ENCODE results near the gene TEX2.

Gene TEX2

GRCh38 chr17:64131606-64132270 is 131.3 kb downstream of the TEX2 start:
- no peak for DNase-seq

GRCh38 chr17:64130559-64131001 is 132.5 kb downstream of the TEX2 start:
- DNase-seq, result peak in 2 of 6 experiments; percentile 49 to 66

GRCh38 chr17:64129765-64130558 is 133.1 kb downstream of the TEX2 start, which contains the start of gene ERN1:
Gene ERN1, minus strand, starts transcription at chr17:64130144. Its CDS starts 115 bp downstream, at chr17:64130029.
- peak; percentile 89 to 97 (median 93) for DNase-seq

GRCh38 chr17:64129515-64129764 is 133.6 kb downstream of the TEX2 start:
- peak in 1 of 6 experiments; percentile 37 for DNase-seq

- peak in 1 of 6 experiments; percentile 51 for DNase-seq
These were observed 134.1 kb downstream of the TEX2 start for GRCh38 chr17:64128787-64129514.

GRCh38 chr17:64126918-64127317 is 136.1 kb downstream of the TEX2 start:
- DNase-seq, result no peak

GRCh38 chr17:64125937-64126336 is 137.1 kb downstream of the TEX2 start:
- DNase-seq, result no peak

GRCh38 chr17:64124609-64125008 is 138.5 kb downstream of the TEX2 start:
- DNase-seq, result no peak

GRCh38 chr17:64123114-64123513 is 139.9 kb downstream of the TEX2 start:
- DNase-seq, result no peak

GRCh38 chr17:64120972-64121786 is 141.9 kb downstream of the TEX2 start:
- peak in 4 of 6 experiments; percentile 5 to 50 (median 30) for DNase-seq

- DNase-seq, result no peak
These were observed 142.8 kb downstream of the TEX2 start for GRCh38 chr17:64120159-64120810.

- no peak for DNase-seq
These were observed 144.8 kb downstream of the TEX2 start for GRCh38 chr17:64117981-64118979.

GRCh38 chr17:64115822-64116534 is 147.1 kb downstream of the TEX2 start:
- no peak for DNase-seq

GRCh38 chr17:64115043-64115698 is 147.9 kb downstream of the TEX2 start:
- DNase-seq, result no peak

GRCh38 chr17:64113006-64113405 is 150.1 kb downstream of the TEX2 start:
- DNase-seq, result no peak

- DNase-seq, result no peak
These were observed 151.2 kb downstream of the TEX2 start for GRCh38 chr17:64111831-64112230.

GRCh38 chr17:64110379-64111152 is 152.5 kb downstream of the TEX2 start:
- DNase-seq, result no peak

- DNase-seq, result no peak
These were observed 153.7 kb downstream of the TEX2 start for GRCh38 chr17:64109400-64109799.

Measured in stimulated activated naive CD4-positive, alpha-beta T cell (primary cell).